Measurements from ENCODE around the gene HES5.

- TF ChIP-seq CTCF (IDR thresholded peaks at IDR 0.05) (no peak), POLR2A (IDR thresholded peaks at IDR 0.05) (no peak)
Measured at GRCh38 chr1:2501041-2501819, 28.8 kb downstream of the HES5 start.
